ENCODE results near the gene GYG2. TPM values are rescaled to one million over a fixed set of nuclear protein-coding genes. Genes with fewer than 3 reads are reported as not detected.

Gene GYG2
- total and polyA plus RNA-seq, 2 of the 8 experiments (the other 6 are each of a cell fraction or from before 2014, with no cell fraction given), result 52.8 to 65.3 TPM

GRCh38 chrX:2854918-2855317, 26.2 kb downstream of the GYG2 start (continued):
- TF ChIP-seq TBP (IDR thresholded peaks at IDR 0.05; ENCODE audit: low read depth, low read length) (no peak), KDM1A (IDR thresholded peaks at IDR 0.05; ENCODE audit: borderline replicate concordance, low read length) (no peak), CEBPB (IDR thresholded peaks at IDR 0.05; ENCODE audit: low read depth, low read length) (no peak), CREB1 (IDR thresholded peaks at IDR 0.05) (no peak), EP300 (IDR thresholded peaks at IDR 0.05; ENCODE audit: borderline replicate concordance in 1 of 2, low read depth in 2 of 2, low read length in 2 of 2) (no peak)
